HG03045 (cell line): ENCODE results near the gene REPS1.
A peak's percentile ranks its signal among the peaks of the same experiment; 100 is the strongest.
"Not testable (repeated sequence)": the region's sequence is repeated elsewhere in the genome, so short reads cannot be mapped to it uniquely, and the experiment has no call there.

ENCODE experiments used
- ATAC-seq: cut with Tn5 transposase; IDR thresholded peaks from one replicate; pipeline ENCODE4 v1.9.1; 2021; ENCODE audit warnings: mild to moderate bottlenecking, moderate library complexity; ENCODE audit not compliant: unreplicated experiment

The REPS1 gene

GRCh38 chr6:138943089-138943625, 44.9 kb downstream of the REPS1 start:
- no peak for ATAC-seq

GRCh38 chr6:138936873-138937272, 51.2 kb downstream of the REPS1 start:
- not testable (repeated sequence) for ATAC-seq

DNA sequence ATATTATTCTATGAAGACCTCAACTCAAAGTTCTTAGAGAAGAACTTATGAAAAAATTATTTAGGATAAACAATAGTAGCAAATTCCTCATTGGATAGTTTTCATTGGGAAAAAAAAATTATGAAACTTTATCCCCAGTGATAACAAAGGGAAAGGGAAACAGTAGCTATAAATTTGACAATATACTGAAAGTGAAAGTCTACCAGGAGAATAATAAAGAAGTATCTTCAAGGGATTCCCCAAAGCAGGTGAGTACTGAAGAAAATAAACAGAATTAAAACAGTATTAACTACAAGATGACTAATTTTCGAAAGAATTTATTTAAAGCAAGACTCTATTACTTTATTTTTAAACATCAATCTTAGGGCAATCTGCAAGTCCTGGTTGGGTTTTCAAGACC, 56.4 kb downstream of the REPS1 start:
- no peak for ATAC-seq

GRCh38 chr6:138926579-138926978, 61.5 kb downstream of the REPS1 start:
- no peak for ATAC-seq

GRCh38 chr6:138925806-138926205, 62.2 kb downstream of the REPS1 start:
- ATAC-seq = no peak

- no peak for ATAC-seq
These were observed 64.5 kb downstream of the REPS1 start for GRCh38 chr6:138923561-138923960.

DNA sequence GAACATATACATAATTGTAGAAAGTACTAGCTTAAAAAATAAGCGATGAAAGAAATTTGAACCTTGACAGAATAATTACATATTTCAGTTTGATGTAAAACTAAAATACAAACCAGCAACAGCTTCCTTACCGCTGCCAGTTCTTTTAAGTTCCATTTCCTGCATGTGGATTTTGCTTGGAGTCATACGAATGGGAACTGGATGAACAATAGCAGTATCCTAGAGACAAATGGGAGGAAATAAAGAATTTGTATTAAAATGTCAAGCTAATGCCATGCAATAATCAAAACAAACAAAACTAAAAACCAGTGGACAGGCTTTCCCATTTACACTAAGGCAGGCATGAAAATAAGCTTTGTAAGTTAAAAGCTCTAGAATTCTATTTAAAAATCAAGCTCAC, 67.1 kb downstream of the REPS1 start:
- no peak for ATAC-seq

- ATAC-seq = no peak
These were observed 73.4 kb downstream of the REPS1 start for GRCh38 chr6:138914701-138915100.

DNA sequence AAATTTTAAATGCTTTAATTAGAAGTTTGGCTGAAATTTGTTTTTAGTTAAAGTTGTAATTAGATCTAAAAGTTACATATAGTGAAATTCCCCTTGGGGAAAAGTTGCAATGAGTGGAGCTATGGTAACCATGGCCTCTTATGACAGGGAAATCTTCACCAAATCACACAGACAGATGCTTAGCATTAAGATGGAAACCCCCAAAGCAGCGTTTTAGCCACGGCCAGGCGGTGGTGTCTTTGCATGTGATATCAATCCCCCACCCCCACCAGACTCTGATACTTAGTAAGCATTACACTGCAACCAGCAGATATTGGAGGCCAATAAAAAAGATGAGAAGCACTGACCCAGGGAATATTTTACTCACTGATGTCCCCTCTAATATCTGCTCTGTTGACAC, 75.7 kb downstream of the REPS1 start:
- no peak for ATAC-seq

GRCh38 chr6:138909975-138910374, 78.1 kb downstream of the REPS1 start:
- no peak for ATAC-seq

DNA sequence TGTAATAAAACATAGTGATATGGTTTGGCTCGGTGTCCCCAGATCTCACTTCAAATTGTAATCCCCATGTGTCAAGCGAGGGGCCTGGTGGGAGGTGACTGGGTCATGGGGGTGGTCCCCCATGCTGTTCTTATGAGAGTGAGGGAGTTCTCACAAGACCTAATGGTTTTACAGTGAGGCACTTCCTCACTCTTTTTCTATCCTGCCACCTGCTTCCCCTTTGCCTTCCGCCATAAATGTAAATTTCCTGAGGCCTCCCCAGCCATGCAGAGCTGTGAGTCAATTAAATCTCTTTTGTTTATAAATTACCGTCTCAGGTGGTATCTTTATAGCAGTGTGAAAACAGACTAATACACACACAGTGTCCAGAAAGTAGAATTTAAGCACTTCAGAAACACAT, 78.5 kb downstream of the REPS1 start:
- no peak for ATAC-seq

- no peak for ATAC-seq
These were observed 80.9 kb downstream of the REPS1 start for GRCh38 chr6:138907167-138907566.

- no peak for ATAC-seq
These were observed 91.0 kb downstream of the REPS1 start for GRCh38 chr6:138897031-138897430.

- ATAC-seq = no peak
These were observed 91.8 kb downstream of the REPS1 start for GRCh38 chr6:138896104-138896756.

- no peak for ATAC-seq
These were observed 96.6 kb downstream of the REPS1 start for GRCh38 chr6:138891255-138891986.

DNA sequence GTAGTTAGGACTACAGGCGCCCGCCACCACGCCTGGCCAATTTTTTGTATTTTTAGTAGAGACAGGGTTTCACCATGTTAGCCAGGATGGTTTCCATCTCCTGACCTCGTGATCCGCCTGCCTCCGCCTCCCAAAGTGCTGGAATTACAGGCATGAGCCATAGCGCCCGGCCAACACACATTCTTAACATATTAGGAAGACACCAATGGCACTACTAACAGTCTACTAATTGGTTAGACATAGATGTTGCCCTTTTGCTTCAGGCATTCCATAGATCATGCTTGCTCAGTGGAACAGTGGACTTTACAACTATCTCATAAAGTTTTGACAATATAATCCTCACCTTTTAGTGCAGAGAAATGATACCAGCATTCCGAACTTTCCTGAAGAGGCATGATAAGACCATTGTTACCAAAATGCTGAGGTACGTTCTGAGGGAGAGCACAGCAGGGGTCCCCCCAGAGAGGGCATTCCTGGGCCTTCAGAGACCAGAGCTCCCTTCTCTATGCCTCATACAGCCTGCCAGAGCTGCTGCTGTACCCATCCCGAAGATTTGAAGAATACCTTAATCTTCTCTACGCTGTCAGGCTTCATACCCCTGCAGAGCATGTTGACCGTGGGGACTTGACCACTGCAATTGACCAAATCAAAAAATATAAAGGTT, 102.8 kb downstream of the REPS1 start:
- ATAC-seq = no peak

DNA sequence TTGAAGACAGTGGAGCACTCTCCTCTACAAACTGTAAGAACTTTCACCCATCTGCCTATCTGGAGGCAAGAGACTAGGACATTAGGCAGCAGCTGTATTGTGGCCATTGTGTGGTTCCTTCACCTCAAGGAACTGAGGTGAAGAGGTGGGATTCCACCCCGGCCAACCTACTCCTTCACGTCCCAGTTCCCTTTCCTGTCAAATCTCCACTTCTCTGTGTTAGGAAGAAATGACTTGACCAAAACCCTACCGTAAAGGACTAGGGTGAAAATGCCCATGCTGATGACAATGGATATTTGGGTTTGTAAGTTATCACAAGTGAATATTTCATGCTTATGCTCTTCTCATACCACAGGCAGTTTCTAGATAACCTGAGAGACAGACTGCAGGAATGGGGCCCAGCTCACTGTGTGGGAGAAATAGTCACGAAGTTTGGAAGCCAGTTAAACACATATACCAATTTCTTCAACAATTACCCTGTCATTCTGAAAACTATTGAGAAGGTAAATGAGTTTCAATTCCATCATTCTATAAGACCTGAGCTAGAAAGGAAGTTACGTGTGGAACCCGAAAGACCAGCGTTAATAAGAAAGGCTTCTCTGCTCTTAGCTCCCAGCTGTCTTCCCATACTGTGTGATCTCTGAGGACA, 105.6 kb downstream of the REPS1 start:
- peak; percentile 71 for ATAC-seq

DNA sequence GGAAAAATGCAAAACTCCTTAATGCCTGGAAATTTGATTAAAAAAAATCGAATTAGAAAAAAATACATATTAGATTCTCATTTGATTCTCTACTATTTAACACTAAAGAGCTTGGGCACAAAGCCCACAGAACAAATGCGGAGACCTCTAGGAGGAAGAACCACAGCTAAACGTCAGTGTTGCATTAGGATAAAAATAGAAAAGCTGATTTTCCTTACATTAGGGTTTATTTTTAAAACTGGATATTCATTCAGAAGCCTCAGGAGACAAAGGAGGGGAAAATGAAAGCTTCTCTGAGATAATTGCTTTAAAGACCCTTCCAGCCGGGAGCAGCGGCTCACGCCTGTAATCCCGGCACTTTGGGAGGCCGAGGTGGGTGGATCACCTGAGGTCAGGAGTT, 114.9 kb downstream of the REPS1 start:
- no peak for ATAC-seq

GRCh38 chr6:138869398-138869797, 118.7 kb downstream of the REPS1 start:
- no peak for ATAC-seq

DNA sequence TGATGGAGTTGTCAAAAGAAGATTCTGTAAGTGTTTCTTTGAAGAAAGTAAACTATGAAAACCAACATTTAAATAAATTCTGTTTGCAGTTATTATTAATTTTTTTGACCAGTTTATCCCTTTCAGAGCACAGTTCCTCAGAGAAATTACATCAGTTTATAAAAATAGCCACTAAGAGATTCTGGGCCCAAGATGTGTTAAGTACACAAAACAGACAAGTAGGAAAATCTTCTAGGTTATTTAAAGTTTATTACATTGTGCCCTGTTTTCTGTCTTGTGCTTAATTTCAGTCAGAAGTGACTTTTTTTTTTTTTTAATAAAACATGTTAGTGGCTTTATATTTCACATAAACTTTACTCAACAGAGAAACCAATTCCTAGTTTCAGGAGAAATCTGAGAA, 119.9 kb downstream of the REPS1 start:
- no peak for ATAC-seq

DNA sequence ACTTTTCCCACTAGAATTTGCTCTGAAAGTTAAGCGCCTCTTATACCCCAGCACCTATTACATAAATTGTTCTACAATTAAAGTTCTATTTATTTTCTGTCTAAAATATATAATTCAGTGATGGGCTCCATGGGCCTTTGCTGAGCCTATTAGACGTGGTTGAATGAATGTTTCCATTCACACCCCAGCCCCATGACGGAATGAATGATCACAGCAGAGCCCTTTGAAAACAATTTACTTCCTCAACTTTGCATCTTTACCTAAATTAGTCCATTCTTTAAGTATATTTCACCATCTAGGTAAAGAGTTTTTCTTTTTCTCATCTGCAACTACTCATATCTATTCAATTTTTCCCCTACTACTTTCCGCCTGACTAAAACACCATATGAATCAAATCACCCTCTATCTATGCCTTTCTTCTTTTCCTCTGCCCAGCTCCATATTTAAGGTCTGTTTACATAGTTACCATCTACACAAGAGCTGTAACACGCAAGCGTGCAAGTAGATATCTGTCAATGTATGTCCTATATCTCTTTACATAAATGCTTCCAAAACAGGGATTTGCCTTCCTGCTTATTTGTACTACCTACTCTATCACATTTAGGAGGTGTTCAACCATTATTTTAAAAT, 122.5 kb downstream of the REPS1 start:
- ATAC-seq = no peak
